Effector CD8-positive, alpha-beta T cell (primary cell): Measurements from ENCODE around the gene SERPINE1.

Experiments
- DNase-seq: peaks from one replicate; lab custom pipeline; 2025; lab: John Stamatoyannopoulos, UW

SERPINE1 gene

GRCh38 chr7:101154693-101155102, 27.8 kb downstream of the SERPINE1 start:
- no peak for DNase-seq

- DNase-seq: no peak
These were observed 28.4 kb downstream of the SERPINE1 start for GRCh38 chr7:101155303-101155702.

GRCh38 chr7:101156277-101156676, 29.4 kb downstream of the SERPINE1 start:
- no peak for DNase-seq

- no peak for DNase-seq
These were observed 30.1 kb downstream of the SERPINE1 start for GRCh38 chr7:101156866-101157589.

- no peak for DNase-seq
These were observed 33.1 kb downstream of the SERPINE1 start for GRCh38 chr7:101159696-101160674.

- no peak for DNase-seq
These were observed 34.0 kb downstream of the SERPINE1 start for GRCh38 chr7:101160910-101161309.

- no peak for DNase-seq
These were observed 35.0 kb downstream of the SERPINE1 start for GRCh38 chr7:101161692-101162471.

GRCh38 chr7:101162551-101163278, 35.8 kb downstream of the SERPINE1 start:
- no peak for DNase-seq

- no peak for DNase-seq
These were observed 36.6 kb downstream of the SERPINE1 start for GRCh38 chr7:101163279-101164070.

- DNase-seq: no peak
These were observed 37.4 kb downstream of the SERPINE1 start for GRCh38 chr7:101164071-101164840.

- DNase-seq: peak; percentile 83
These were observed 38.4 kb downstream of the SERPINE1 start, which contains the start of gene VGF for GRCh38 chr7:101165075-101165957. VGF (minus strand) TSS chr7:101165569; CDS start chr7:101164843, 726 bp downstream.

- DNase-seq: no peak
These were observed 39.2 kb downstream of the SERPINE1 start for GRCh38 chr7:101165958-101166647.

GRCh38 chr7:101166648-101166908, 39.7 kb downstream of the SERPINE1 start:
- DNase-seq: no peak

GRCh38 chr7:101166909-101167644, 40.2 kb downstream of the SERPINE1 start:
- DNase-seq: no peak

GRCh38 chr7:101167645-101168411, 40.9 kb downstream of the SERPINE1 start:
- no peak for DNase-seq

- DNase-seq: no peak
These were observed 41.6 kb downstream of the SERPINE1 start for GRCh38 chr7:101168412-101169049.
